ENCODE results near the gene ARPIN.
"Not testable (repeated sequence)": the region's sequence is repeated elsewhere in the genome, so short reads cannot be mapped to it uniquely, and the experiment has no call there.

DNA sequence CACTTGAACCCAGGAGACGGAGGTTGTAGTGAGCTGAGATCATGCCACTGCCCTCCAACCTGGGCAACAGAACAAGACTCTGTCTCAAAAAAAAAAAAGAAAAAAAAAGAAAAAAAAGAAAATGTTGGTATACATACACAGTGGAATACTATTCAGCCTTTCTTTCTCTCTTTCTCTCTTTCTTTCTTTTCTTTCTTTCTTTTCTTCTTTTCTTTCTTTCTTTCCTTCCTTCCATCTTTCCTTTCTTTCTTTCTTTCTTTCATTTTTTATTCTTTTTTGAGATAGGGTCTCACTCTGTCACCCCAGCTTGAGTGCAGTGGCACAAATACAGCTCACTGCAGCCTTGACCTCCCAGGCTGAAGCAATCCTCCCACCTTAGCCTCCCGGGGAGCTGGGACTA lies 26.6 kb upstream of the ARPIN start:
- TF ChIP-seq, protein P1, sequence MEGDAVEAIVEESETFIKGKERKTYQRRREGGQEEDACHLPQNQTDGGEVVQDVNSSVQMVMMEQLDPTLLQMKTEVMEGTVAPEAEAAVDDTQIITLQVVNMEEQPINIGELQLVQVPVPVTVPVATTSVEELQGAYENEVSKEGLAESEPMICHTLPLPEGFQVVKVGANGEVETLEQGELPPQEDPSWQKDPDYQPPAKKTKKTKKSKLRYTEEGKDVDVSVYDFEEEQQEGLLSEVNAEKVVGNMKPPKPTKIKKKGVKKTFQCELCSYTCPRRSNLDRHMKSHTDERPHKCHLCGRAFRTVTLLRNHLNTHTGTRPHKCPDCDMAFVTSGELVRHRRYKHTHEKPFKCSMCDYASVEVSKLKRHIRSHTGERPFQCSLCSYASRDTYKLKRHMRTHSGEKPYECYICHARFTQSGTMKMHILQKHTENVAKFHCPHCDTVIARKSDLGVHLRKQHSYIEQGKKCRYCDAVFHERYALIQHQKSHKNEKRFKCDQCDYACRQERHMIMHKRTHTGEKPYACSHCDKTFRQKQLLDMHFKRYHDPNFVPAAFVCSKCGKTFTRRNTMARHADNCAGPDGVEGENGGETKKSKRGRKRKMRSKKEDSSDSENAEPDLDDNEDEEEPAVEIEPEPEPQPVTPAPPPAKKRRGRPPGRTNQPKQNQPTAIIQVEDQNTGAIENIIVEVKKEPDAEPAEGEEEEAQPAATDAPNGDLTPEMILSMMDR (conservative IDR thresholded peaks at IDR 0.05; ENCODE audit: low read length), result not testable (repeated sequence)
- not testable (repeated sequence) for TF ChIP-seq EZH2phosphoT487 (IDR thresholded peaks at IDR 0.05; ENCODE audit: borderline replicate concordance, low read depth, low read length)

All from OCI-LY7 (cell line).